Stimulated activated CD4-positive, alpha-beta T cell treated with anti-CD3 and anti-CD28 coated beads, Interleukin-2, amount 100 ng/mL, for 24 hours (primary cell): ENCODE measurements around the gene RCVRN.
A peak's percentile ranks its signal among the peaks of the same experiment; 100 is the strongest.

Source experiments
- DNase-seq, 2 donors: peaks; one replicate each; pipeline ENCODE4 v3.0.0-alpha.2; 2020

RCVRN gene

DNA sequence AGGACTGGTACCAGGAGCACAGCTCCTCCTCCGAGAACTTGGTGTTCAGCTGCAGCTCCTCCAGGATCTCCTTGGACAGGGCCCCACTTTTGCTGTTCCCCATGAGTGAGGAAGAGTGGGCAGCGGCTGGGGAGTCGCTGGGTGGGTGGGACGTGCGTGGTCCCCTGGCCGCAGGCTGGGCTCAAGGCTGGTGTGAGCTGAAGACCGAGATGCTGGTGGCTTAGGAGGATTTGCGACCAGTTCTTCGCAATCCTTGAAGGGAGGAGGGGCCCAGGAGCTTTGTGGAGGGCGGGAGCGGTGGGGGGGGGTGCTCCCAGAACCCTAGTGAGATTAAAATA, at the start of gene RCVRN:
Gene RCVRN (minus strand): TSS at position 194 of the 338 bp plus-strand sequence. CDS start 91 bp downstream, at position 103.
- DNase-seq = no peak

DNA sequence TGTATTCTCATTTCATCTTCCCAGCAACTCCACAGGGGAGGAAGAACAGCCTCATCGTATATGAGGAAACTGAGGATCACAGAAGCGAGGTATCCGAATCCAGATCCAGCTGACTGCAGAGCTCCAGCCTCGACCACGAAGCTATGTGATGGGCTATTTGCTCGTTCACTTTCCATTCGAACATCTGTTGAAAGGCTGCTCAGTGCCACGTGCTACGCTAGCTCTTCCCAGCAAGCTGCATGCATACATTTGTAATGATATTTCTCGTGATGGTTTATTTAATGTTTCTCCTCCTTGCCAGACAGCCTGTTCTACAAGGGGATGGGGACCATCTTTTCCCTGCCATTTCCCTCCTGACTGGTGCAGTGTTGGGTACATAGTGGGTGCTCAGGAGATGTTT, 48.4 kb upstream of the RCVRN start:
- no peak for DNase-seq

DNA sequence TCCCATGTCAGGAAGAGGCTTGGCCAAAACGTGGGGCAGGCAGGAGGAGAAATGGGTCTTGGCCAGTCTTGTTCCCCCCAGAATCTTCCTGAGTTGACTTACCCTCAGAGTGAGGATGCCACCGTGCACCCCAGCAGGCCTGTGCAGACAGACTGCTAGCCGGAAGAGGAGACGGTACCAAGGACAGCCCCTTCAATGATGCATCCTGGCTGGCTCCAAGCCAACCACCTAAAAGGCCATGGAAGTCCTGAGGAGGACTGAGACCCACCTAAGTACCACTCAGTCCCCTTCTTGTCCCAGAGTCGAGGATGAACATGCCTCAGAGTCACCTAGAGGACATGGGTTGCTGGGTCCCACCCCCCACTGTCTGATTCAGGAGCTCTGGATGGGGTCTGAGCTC, 46.7 kb upstream of the RCVRN start:
- no peak for DNase-seq

DNA sequence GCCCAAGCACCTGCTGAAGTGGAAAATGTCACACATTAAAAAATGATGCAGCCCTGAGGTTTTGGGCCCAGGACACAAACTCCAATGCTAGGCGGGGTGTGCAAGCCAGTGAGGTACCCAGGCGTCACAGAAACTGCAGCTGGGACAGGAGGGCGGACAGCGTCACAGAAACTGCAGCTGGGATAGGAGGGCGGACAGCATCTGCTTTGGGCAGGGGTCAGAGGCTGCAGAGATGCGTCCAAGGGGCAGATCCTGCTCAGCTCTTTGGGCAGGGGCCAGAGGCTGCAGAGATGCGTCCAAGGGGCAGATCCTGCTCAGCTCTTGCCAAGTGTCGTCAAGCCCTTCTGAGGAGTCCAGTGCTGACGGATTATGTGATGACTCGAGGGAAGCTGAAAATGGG, 43.9 kb upstream of the RCVRN start:
- DNase-seq = no peak

DNA sequence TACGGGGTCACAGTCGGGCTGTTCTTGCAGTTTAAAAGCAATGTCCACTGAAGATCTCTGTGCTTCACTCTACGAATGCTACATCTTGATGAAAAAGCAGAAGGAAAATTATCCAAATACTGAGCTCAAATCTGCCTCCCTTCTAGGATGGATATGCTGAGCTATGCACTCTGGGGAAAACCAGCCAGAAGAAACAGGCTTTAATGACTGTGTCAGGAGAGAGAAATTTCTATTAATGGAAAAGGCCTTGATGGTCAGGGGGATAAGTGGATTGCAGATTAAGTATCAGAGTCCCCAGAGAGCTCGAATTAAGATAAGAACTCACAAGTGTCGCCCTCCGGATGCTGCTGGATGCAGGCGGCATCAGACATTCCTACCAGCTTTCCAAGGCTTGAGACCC, 39.6 kb upstream of the RCVRN start:
- no peak for DNase-seq

DNA sequence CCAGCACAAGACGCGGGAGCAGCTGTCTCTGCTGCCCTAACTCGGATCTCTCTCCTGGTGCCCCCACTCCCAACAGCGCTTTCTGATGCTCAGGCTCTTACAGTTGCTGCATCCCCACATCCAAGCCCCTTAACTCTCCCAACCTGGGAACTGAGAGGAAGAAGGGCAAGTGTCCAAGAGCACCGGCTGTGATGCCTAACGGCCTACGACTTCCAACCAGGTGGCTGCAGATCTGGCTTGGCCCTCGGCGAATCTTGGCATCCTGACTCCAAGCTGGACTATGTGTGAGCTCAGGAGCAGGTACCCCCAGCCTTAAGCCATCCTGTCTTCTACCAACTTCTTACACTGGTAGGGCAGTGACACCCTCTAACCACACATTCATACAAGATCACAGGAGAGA, 38.3 kb upstream of the RCVRN start:
- no peak for DNase-seq

DNA sequence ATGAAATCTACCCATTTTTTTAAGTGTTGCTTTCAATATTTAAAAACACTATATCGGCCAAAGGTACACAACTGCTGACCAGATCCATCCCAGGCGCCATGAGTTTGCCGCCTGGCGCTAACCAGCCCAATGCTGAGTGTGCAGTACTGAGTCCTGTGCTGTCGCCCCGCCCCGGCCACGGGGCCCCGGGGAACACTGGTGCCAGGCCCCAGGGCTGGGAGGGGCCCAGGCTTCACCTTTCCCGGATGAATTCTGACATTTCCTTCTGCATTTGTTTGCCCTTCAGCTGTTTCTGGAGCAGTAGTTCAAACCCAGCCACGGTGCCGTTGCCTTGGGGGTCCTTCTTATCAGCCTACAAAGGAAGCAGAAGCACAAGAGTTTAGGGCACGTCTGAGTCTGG, 37.8 kb upstream of the RCVRN start:
- no peak for DNase-seq

DNA sequence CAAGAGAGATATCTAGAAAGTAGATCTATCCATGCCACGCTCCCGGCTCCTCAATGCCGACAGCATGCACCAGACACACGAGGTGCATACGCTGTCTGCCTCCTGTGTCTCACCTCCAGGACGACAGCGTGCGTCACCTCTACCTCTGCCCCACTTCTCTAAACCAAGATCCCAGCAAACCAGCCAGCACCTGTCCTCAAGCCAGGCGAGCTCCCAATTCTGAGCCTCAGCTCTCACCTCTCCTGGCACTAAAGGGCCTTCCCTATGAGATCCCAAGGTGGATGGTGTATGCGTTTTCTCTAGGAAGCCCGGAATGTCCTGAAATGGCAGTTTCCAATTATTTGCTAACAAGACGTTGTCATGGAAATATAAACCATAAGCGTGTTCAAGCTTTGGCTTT, 36.2 kb upstream of the RCVRN start:
- DNase-seq = no peak

DNA sequence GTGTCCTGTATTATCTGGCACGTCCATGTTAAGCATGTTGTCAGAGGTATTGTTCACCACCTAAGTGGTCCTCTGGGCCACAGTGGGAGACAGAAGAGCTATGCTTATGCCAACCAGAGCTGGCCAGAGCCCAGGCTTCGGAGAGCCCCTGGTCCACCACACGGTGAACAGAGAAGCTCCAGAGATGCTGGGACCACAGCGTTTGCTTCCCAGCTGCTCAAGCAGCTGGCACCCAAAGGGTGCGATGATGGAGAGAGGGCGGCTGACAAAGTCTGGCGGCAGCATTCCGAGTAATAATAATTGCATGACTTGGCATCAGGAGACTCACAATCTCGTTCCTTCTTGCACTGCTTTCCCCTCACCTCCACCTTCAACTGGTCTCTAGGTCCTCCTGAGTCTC, 35.8 kb upstream of the RCVRN start:
- no peak for DNase-seq

DNA sequence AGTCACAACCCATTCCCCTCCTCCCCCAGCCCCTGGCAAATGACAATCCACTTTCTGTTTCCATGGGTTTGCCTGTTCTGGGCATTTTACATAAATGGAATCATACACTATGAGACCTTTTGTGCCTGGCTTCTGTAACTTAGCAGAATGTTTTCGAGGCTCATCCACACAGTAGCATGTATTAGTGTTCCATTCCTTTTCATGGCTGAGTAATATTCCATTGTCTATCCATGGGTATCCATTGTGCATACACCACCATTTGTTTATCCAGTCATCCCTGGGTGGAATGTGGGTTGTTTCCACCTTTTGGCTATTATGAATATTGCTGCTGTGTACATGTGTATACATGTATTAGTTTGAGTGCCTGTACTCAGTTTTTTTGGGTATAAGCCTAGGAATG, 33.7 kb upstream of the RCVRN start:
- no peak for DNase-seq

DNA sequence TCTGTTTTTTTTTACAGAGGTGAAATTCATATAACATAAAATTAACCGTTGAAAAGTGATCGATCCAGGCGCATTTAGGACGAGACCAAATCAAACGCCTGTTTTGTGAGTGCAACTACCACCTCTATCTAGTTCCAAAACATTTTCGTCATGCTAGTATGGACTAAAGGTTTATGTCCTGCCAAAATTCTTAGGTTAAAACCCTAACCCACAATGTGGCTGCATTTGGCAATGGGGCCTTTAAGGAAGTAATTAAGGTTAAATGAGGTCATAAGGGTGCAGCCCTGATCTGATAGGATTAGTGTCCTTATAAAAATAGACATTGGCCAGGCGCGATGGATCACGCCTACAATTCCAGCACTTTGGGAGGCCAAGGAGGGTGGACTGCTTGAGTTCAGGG, 32.8 kb upstream of the RCVRN start:
- no peak for DNase-seq

DNA sequence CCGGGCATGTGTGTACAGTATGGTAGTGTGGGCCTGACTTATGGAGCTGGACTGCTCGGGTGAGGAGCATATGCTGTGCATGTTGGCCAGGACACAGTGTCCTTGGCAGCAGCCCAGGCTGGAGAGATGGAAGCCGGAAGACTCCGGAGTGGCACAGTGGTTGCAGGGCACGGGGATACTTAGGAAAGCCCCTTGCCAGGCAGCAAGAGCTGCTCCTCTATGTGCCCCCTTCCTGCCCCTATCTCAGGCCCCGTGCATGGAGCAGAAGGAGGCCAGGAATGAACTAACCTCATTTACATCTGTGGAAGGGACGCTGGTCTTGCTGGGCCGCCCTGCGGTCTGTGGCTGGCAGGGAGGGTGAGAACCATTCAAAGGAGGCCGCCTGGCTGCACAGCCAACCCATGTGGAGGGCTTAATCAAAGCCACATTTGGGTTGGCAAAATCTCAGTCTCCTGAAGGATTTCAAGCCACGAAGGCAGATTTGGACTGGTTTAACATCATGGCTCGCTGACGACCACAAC, 32.2 kb upstream of the RCVRN start:
- DNase-seq = no peak

DNA sequence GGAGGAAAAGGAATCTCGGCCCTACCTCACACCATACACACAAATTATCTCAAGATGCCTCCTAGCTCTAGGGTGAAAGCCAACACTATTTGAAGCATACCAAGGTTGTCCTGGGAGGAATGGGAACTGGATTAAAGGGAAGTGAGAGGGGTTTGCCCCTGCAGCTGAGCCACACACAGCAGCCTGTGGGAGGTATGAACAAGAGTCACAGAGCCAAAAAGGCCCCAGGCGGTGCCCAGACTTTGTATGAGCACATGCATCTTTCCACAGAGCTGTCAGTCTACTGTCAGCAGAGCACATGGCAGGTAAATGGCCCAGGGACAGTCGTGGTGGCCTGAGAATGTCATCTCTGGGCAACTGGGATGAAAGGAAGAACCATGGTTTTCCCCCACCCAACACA, 31.0 kb upstream of the RCVRN start:
- DNase-seq = no peak

DNA sequence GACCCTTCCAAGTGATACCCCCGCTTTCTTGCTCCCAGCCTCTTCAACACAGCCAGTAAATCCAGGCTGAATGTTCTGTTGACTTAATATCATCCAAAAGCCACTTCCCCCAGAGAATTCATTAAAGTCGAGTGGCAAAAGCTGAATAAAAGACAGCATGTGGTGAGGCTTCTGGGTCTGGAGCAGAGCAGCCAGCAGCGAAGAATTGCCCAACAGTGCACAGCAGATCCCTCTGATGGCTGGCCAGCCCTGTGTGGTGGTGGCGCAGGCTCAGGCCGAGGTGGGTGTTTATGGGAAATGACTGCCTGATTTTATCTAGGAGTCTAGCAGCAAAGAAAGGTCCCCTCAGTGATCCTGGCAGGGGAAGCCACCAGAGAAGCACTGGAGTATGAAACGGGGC, 30.3 kb upstream of the RCVRN start:
- DNase-seq = no peak

DNA sequence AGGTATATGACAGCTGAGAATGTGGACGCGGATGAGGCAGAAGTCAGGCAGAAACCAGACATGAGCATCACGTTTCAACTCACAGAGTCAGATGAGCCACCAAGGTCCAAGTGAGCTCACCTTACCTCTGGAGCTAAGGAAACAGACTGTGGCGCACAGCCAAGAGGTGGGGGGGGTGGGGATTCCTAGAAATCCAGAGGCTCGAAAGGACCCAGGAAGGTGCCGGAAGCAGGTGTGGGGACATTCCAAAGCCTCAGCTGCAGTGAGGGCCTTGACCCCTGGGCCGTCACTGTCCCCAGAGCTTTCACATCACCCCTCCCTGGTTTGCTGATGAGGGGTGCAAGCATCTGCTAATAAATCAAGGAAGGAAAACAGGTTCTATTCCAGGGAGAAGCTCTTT, 29.3 kb upstream of the RCVRN start:
- DNase-seq = no peak

DNA sequence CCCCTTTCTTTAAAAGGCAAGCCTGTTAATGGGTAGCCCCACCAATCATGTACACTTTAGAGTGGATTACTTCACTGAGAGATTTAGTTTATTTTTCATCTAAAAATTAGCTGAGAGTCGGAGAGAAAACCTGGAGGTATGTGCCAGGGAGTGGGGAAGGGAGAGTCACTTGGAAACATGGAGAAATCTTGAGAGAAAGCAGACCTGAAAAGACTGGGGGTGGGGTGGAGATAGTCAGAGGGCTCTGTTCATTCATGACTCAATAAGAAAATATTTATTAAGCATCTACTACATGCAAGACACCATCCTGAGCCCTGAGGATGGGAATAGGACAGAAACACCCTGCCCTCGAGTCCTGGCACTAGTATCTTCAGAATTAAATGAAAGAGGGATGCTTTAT, 27.4 kb upstream of the RCVRN start:
- DNase-seq = no peak

DNA sequence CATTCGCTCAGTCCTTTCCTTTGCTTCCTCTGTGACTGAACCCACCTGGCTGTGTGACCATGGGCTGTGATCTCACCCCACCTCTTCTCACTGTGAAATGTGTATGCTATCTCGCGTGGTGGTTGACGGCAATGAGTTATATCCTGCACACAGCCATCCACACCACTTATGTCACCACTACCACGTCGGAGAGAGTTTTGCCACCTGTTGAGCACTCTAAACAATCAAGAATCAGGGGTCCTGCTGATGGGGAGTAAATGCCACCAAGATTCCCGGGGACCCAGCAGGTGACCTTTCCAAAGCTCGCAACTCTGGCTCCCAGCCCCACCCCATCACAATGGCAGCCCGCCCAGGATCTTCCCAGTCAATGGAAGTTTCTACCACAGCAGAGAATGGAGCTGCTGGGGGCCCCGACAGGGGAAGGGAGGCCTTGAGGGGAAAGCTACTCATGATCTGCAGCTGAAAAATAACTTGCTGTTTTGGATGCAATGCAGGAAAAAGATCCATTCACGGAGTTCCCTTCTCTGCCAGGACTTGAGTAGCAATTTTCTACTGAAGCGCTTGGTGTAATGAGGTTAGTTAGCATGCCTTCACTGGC, 26.2 kb upstream of the RCVRN start:
- no peak for DNase-seq

DNA sequence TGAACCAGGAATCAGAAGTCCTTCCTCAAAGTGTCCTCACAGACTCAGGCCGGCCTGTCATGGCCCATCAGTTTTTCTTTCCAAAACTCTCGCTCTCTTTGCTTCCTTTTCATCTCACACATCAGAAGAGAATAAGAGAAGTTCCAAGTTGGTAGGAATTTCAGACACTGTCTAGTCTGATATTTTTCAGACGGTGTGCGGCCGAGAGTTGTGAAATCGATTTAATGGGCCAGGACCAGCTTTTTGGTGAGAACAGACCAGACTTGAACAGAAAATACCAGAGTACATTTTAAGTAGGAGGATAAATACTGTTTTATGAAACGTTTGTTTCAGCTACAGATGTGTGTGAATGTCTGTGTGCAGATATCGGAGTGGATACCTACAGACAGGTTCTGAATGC, 24.8 kb upstream of the RCVRN start:
- DNase-seq = no peak

DNA sequence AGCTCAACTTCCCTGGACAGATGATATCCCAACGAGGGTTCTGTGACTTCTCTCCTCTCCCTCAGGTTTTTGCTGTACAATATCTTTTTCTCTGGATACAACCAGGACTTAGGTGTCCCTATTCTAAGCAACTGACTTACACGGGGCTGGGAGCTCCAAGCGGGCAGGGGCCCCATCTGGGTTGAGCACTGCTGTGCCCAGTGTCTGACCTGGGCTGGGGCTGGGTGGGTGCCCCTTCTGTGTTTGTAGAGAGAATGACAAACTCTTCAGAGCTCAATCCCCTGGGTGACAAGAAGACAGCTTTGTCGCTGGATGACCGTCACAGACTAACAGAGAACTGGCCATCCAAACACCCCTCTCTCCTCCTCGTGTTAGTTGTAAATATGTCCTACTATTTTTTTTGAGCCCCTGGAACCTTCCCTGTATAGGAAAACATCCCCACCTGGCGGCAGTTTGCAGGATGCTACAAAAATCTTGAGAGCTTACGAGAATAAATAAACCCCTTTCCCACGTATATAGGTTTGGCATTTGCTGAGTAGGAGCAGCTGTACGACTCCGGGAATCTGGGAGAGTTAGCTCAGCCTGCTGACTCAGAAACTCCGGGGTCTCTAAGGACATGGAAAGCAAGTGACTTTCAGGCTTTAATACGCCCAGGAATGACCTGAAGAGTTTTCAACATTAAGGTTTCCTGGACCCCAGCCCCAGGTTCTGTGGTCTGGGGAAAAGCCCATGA, 23.7 kb upstream of the RCVRN start:
- DNase-seq = no peak

DNA sequence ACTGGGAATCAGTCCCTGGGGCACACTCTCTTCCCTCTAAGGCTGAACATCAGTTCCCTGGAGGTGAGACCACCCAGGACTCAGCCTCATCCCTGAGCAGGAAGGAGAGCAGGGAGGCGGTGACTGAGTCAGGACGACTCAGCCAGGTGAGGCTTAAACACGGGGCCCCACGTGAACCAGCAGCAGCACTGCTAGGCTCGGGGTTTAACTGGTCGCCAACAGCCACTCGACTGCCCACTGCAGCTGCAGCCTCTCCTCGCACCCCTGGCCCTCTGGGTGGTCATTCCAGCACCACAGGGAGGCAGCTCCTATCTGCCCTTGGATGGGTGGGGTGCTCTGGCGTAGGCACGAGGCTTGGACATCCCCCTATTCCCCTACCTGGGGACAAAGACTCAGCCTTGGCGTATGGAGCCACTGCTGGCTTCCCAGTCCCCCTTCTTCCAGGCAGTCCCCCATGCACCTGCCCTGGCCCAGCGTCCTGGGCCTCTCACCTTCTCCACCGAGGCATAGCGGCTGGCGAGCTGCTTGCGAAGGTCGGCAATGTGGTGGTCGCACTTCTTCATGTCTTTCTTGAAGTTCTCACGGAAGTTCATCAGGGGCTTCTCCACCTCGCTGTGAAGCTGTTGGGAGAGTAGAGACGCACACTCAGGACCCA, 21.2 kb upstream of the RCVRN start:
- DNase-seq = no peak

DNA sequence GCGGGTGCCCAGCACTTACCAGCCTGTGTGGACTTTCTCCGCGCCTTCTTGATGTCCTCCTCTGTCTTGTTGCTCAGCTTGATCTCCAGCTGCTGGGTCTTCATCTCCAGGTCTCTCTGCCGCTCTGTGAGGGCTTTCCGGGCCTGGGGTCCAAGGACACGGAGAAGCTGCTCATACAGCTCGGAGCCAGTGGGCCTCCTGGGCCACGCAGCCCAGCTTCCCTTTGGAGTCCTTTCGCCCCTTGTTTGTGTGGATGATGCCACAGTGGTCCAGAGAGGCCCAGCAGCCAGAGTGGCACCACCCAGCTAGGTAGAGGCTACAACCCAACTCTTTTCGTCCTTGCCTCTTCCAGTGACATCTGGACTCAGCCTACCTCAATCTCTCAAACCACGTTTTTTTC, 20.4 kb upstream of the RCVRN start:
- no peak for DNase-seq

DNA sequence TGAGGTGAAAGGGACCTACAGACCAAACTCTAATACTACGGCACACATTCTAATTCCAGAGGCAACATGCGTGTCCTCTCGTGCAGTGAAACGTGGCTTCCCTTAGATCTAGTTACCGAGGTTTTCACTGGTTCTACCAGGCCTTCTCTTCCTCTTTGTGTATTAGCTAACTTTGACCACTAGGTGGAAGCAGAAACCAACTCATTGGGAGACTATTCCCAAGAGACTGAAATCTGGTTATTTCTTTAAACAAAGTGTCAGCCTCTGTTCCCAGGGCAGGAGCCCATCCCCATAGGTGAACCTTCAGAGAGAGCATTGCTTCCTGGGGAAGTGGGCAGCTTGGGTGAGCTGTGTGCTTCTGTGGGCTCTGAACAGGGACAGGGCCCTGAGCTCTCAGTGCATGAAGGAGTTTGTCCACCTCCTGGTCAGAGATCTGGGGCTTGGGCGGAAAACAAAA, 19.7 kb upstream of the RCVRN start:
- DNase-seq = peak in 1 of 2 donors; percentile 2

DNA sequence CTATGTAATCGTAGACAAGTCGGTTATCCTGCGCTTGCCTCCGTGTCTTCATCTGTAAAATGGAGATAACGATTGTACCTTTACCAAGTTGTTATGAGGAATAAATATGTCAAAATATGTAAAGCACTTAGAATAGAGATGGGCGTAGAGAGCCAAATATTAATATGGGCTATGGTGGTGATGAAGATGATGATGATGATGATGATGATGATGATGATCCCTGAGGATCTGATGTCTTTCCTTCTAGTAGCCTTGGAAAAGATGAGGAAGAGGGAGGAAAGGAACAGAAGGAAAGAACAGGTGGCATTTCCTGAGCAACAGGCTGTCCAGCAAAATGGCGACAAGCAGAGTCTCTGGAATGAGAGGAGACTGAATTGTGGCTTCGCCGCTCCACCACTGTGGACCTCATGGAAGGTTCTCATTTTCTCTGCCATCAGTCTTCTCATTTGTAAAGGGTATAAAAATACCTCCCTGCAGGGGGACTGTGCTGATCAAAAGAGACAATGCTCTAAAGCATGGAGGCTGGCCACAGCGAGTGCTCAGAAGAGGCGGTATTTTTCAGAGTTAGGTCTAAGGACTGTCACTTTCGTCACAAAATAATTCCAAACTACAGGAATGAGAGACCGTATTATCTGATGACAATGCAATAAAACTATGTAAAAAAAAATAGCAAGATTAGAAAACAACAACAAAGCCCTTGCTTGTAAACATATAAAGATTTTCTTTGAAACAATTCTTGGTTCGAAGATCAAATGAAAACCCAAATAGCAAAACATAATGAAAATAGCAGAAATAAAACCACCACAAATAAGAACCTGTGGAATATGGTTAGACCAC, 17.2 kb upstream of the RCVRN start:
- DNase-seq = no peak
